Stimulated activated CD4-positive, alpha-beta T cell treated with anti-CD3 and anti-CD28 coated beads, Interleukin-1b, Interleukin-23, amount 100 ng/mL, for 4 hours (primary cell): ENCODE measurements around the gene WSCD1.

Experiments used
- DNase-seq, 2 donors: peaks; one replicate each; pipeline ENCODE4 v3.0.0-alpha.2; 2020; ENCODE audit warnings: low read depth in 2 of 2

WSCD1 gene

DNA sequence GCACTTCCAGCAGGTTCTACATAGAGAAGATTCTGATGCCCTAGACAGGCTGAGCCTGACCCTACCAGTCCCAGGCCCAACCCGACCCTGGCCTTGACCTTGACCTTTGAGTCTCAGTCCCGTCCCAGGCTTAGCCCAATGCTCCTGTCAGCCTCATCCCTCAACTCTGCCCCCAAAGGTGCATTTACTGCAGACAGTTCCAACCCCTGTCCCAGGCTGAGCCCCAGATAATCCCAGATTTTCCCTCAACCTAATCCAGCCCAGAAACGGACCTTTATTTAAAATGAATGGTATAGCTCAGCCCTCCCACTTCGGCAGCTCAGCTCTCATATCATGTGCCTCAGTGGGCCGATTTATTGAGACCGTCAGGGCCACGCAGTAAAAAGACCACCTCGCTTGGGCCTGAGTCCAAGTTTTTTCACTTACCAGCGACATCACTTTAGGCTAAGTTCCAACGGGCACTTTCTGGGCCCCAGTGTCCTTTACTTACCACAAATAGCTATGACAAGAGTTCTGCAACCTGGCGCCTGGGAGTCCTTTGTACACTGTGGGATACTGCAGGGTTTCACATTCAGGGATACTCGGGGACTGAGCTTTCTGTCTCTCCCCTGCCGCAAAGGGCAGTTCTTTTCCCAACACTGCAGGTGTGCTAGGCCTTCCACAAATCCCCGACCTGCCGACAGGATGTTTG lies 89.5 kb downstream of the WSCD1 start:
- no peak for DNase-seq

DNA sequence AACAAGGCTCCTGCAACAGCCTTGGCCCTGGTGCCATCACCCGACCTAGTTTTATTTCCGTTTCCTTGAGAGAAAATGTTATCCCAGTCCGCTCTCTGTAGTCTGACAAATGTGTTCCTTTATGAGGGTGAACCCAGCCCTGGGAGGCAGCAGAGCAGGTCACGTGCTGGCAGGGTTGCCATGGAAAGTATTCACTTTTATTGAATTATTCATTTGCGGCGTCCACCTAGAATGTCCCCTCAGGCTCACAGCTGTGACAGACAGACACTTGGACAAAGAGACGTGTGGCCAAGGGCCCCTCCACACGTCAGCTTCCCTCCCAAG lies 90.0 kb downstream of the WSCD1 start:
- no peak for DNase-seq

DNA sequence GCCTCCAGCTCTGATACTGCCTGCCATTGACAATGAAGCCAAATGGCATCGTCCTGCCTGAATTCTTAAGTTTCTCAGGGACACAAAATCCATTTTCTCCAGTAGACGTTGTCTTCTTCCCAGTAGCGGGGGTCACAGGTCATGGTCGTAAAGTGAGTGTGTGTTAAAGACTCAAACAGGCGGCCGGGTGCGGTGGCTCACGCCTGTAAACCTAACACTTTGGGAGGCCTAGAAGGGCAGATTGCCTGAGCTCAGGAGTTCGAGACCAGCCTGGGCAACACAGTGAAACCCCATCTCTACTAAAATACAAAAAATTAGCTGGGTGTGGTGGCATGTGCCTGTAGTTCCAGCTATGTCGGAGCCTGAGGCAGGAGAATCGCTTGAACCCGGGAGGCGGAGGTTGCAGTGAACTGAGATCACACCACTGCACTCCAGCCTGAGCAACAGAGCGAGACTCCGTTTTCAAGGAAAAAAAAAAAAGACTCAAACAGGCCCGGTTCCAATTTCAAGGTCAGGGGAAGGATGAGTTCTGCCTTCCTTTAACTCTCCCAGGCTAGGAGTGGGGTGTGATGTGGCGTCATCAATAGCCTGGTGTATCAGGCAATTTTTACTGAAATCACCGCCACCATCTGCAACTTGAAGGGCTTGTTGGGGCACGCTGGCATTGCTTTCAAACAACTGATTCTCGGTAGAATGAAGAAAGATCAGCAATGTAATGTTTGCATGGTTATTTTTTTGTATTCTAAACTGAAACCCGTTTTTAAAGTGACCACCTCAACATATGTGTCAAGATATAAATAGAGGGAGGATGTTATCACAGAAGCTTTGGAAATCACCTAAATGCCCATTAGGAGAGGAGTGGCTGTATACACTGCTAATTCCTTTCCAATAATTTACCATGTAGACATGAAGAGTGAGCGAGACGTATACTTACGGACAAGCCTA lies 91.0 kb downstream of the WSCD1 start:
- DNase-seq: no peak

DNA sequence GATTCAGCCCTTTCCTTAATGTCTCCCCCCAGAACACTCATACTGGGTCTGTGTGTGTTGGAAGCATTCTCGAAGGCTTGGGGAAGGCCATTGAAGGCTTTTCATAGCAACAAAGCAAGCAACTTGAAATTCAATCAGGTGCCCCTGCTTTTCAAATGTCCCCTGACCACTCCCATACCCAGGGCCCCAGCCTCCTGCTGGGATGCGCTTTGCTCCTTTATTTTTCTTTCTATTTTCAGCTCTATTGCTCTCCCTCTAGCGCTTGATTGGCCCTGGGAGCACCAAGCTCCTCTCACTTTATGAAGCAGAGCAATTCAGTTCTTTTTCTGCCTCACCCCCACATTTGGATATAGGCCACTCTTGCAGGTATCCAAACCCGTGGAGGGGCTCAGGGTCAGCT lies 92.0 kb downstream of the WSCD1 start:
- no peak for DNase-seq

DNA sequence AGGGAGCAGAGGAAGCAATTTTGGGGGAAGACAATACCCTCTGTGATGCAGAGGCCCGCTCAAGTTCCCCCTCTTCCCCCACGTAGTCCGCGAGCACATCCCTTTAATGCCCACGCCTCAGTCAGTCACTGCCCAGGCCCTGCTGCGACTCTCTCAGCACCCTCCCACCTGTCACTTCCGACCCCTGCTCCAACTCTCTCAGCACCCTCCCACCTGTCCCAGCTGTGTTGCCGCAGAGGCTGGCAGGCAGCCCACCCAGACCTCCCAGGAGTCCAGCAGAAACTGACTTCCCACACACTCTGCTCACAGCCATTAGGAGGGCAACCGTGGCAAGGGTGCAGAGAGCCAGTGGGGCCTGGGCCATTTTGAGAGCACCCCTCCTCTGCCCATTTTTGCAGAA lies 92.7 kb downstream of the WSCD1 start:
- no peak for DNase-seq

DNA sequence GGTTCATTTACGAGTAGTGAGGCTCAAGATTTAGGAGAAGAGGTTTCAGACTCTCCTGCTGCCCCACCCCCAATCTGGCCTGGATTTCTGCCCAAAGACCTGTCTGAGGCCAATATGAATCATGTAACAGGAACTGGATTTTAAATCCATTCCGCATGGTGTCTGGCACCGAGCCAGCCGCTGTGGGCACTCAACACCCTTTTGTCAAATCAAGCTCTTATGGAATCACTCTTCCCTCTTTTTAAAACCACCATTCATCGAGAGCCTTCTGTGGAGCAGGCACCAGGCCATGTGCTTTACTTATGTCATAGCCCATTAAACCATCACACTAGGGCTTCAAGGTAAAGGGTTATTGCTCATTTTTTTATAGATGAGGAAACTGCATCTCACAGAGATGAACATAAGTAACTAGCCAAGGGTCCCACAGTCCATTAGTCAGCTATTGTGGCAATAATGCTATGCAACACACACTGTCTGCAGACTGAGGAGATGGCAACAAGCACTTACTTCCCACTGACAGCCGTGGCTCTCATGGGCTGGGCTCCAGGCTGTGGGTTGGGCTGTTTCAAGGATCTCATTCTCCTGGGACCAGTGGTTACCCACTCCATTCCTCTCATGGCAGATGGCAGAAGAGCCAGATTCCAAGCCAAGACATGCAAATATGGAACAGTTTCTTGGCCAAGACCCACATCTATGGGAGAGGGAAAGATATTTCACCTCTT lies 93.6 kb downstream of the WSCD1 start:
- DNase-seq: no peak

DNA sequence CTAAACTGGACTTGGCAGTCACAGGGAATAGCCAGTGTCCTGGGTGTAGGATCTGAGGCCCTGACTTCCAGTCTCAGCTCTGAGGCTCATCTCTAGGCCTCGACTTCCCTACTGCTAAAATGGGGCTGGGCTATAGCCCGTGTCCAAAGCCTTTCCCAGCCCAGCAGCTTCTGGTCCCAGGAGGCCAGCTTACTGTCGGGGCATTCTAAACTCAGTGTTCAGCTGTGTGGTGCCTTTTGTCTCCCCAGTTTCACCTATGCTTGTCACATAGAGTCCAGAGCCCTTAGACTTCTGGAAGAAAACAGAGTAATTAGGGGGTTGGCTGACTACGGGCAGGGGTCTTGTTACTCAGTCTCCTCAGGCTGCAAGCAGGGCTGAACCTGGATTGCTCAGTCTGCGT lies 94.8 kb downstream of the WSCD1 start:
- no peak for DNase-seq

DNA sequence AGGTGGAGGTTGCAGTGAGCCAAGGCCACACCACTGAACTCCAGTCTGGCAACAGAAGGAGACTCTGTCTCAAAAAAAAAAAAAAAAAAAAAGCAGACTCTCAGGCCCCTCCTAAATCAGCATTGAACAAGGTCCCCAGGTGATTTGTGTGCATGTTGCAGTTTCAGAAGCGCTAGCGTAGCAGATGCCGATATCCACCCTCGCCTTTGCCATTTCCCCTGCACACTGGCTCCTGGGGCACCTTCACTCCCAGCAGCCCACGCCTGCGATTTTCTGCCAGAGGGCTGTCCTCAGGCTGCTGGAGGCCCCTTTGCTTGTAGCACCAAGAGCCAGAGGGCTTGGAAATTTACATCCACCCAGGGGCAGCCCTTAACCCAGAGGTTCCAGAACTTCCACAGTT lies 95.6 kb downstream of the WSCD1 start:
- no peak for DNase-seq

DNA sequence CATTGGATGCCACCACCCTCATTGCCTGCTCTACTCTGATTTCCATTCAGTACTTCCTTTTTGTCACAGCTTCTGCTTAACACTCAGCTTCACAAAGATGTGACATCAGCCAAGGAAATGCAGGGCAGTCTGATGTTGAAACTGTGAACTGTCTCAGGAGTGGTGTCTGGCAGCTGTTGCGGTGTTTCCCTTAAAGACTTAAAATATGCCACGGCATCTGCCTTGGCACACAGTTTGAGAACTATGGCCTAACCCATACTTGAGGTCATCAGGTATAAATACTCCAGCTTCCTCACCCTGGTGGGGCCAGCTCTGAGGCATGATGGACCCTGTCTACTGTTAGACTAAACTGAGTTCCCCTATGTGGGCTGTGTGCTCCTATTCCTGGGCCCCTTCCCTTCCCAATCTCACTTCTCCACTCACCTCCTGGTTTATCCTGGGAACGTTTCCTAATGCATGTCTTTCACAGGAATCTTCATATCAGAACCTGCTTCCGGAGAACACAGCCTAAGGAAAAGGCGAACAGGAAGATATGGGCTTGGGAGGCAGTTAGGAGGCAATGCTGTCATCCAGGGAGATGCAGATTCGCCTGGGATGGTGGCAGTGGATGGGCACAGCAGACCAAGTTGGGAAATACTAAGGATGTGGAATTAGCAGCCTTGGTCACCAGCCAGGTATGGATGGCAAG lies 96.5 kb downstream of the WSCD1 start:
- DNase-seq: no peak

- DNase-seq: no peak
Observed at GRCh38 chr17:6168296-6168695, 98.1 kb downstream of the WSCD1 start.

DNA sequence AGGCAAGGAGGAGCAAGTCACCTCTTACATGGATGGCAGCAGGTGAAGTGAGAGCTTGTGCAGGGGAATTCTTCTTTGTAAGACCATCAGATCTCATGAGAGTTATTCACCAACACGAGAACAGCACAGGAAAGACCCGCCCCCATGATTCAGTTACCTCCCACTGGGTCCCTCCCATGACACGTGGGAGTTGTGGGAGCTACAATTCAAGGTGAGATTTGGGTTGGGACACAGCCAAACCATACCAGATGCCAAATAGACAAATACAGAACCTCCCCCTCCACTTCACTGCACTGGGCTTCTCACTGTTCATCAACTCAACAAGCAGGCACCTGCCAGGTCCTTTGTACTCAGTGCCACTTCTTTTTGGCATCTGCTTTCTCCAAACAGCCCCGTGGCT lies 100.2 kb downstream of the WSCD1 start:
- no peak for DNase-seq

DNA sequence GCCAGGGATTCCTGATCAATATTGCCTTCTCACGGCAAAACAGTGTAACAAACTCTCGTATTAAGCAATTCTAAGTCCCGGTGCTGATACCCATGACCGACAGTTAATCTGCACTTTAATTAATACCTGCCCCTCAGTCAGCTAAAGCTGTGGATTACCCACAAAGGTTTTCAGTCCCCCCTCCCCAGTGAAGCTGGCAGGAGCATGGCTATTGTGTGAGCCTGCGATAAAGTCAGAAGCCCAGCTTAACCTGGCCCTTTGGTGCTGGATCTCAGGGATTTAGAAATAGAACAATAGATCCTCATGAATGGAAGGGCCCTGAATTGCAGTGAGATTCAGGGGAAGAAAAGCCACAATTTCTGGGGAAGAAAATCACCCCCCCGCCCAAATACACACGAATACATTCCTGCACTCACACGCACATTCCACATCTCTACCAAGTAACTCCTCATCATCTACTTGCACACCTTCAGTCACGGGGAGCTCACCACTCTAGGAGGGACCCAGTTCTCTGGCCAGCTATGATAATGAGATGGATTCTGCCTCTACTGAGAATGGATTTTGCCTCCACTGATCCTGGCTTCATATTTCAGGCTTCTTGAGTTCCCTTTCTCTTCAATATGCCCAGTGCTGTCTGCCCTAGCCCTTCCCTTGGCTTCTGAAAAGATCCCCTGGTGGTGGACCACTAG lies 102.6 kb downstream of the WSCD1 start:
- no peak for DNase-seq

- DNase-seq: no peak
Observed at GRCh38 chr17:6173653-6174052, 103.5 kb downstream of the WSCD1 start.
